ENCODE data around the gene ZNF592.
A peak's percentile ranks its signal among the peaks of the same experiment; 100 is the strongest.

The ZNF592 gene

DNA sequence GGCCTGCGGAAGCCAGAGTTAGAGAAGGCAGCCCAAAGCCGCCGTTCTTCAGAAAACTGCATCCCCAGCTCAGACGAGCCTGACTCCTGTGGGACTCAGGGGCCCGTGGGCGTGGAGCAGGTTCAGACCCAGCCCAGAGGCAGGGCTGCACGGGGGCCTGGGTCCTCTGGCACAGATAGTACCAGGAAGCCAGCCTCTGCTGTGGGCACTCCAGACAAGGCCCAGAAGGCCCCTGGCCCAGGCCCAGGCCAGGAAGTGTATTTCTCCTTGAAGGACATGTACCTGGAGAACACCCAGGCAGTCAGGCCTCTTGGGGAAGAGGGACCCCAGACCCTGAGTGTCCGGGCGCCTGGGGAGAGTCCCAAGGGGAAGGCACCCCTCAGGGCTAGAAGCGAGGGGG is 91.9 kb downstream of the ZNF592 start:
- Histone ChIP-seq H3K4me3 (ENCODE audit: low read depth, low read length) (no peak overlapping the region), H3K36me3 (ENCODE audit: control insufficient read depth in 2 of 2, insufficient read depth in 1 of 2, low read length in 2 of 2) (no peaks in the 10 kb centered on the region), H3K4me1 (ENCODE audit: control insufficient read depth, insufficient read depth, low read length) (no peaks in the 10 kb centered on the region), H3K27ac (ENCODE audit: extremely low read depth, low read depth, low read length) (no peak overlapping the region), H3K9me3 (ENCODE audit: control insufficient read depth, insufficient read depth, low read depth, low read length) (no peaks in the 10 kb centered on the region)
- TF ChIP-seq ZNF132 (tag by site-specific recombination; IDR thresholded peaks at IDR 0.05; ENCODE audit: borderline replicate concordance) (no peak), ZXDB (tag by site-specific recombination; IDR thresholded peaks at IDR 0.05) (no peak)
- TF ChIP-seq, protein P1, sequence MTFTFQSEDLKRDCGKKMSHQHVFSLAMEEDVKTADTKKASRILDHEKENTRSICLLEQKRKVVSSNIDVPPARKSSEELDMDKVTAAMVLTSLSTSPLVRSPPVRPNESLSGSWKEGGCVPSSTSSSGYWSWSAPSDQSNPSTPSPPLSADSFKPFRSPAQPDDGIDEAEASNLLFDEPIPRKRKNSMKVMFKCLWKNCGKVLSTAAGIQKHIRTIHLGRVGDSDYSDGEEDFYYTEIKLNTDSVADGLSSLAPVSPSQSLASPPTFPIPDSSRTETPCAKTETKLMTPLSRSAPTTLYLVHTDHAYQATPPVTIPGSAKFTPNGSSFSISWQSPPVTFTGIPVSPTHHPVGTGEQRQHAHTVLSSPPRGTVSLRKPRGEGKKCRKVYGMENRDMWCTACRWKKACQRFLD (tag by site-specific recombination; IDR thresholded peaks at IDR 0.05): no peak
- CTCF ChIA-PET: interaction anchor here (0.5 to 1.4 kb wide), 2 partner anchors 88 to 253 kb away, joined by 3 read pairs; no protein-coding TSS in a partner anchor
- POLR2A ChIA-PET: interaction anchor here (0.5 kb wide), 1 partner anchor 97 kb away, joined by 3 read pairs; no protein-coding TSS in a partner anchor

DNA sequence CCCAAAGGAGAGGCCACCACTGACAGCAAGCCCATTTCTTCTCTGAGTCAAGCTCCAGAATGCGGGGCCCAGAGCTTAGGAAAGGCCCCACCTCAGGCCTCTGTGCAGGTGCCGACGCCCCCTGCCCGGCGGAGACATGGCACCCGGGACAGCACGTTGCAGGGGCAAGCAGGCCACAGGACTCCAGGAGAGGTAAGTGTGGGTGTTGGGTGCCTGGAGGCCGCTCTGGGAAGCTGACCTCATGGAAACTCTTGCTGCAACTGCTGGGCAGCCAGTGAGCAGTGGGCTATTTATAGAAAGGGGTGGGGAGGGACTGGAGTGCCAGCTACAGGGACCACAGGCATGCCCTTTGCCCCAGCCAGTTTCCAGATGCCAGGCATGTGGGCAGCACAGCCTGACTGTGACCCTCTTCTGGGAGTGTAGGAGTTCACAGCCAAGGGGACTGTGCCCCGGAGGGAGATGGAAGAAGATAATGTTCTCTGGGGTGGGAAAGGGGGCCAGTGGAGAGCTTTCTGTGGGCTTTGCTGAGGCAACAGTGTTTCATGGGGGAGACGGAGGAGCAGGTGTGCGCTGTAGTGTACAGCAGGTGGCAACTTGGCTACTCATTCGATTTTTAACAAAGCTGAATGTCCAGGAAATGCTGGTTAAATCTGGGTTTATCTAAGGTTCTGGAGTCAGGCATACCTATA is 92.5 kb downstream of the ZNF592 start:
- Histone ChIP-seq H3K36me3 (ENCODE audit: control insufficient read depth in 2 of 2, insufficient read depth in 1 of 2, low read length in 2 of 2) (no peaks in the 10 kb centered on the region), H3K9me3 (ENCODE audit: control insufficient read depth, insufficient read depth, low read depth, low read length) (peaks cover under 1% of the 10 kb centered on the region; the same call in 1 of the 2 replicates), H3K27ac (ENCODE audit: extremely low read depth, low read depth, low read length) (no peak overlapping the region), H3K4me1 (ENCODE audit: control insufficient read depth, insufficient read depth, low read length) (no peaks in the 10 kb centered on the region), H3K4me3 (ENCODE audit: low read depth, low read length) (no peak overlapping the region)
- CTCF ChIA-PET: interaction anchor here (0.6 to 1.4 kb wide), 4 partner anchors 11 to 87 kb away, joined by 3 read pairs; no protein-coding TSS in a partner anchor
- POLR2A ChIA-PET: no interaction called here
- TF ChIP-seq EGR2 (tag by site-specific recombination; IDR thresholded peaks at IDR 0.05; ENCODE audit: low read depth) (peak; percentile 19; the same call in 1 of the 2 replicates), ZNF510 (tag by site-specific recombination; IDR thresholded peaks at IDR 0.05; ENCODE audit: insufficient replicate concordance) (no peak), GLIS2 (tag by site-specific recombination; IDR thresholded peaks at IDR 0.05) (peak; percentile 44; the same call in 1 of the 2 replicates), ZNF302 (tag by site-specific recombination; IDR thresholded peaks at IDR 0.05; ENCODE audit: low read depth) (no peak), ZSCAN30 (tag by site-specific recombination; IDR thresholded peaks at IDR 0.05) (no peak), ZNF426 (tag by site-specific recombination; IDR thresholded peaks at IDR 0.05) (no peak), ZNF19 (tag by site-specific recombination; IDR thresholded peaks at IDR 0.05; ENCODE audit: low read depth) (no peak), ZNF624 (tag by site-specific recombination; IDR thresholded peaks at IDR 0.05) (no peak), ZNF585B (tag by site-specific recombination; IDR thresholded peaks at IDR 0.05) (no peak), ZNF157 (tag by site-specific recombination; IDR thresholded peaks at IDR 0.05) (no peak), ZNF558 (tag by site-specific recombination; IDR thresholded peaks at IDR 0.05) (no peak), ZNF324 (tag by site-specific recombination; IDR thresholded peaks at IDR 0.05) (no peak), ZIC2 (tag by site-specific recombination; IDR thresholded peaks at IDR 0.05) (peak; percentile 27; the same call in 1 of the 2 replicates), HIC1 (tag by site-specific recombination; IDR thresholded peaks at IDR 0.05) (peak; percentile 16; the same call in 1 of the 2 replicates), ZEB2 (tag by site-specific recombination; IDR thresholded peaks at IDR 0.05) (no peak), IKZF3 (tag by site-specific recombination; IDR thresholded peaks at IDR 0.05) (no peak), ZBTB48 (tag by site-specific recombination; IDR thresholded peaks at IDR 0.05) (no peak), ZBTB21 (tag by site-specific recombination; IDR thresholded peaks at IDR 0.05) (0 out of 2 replicates have a peak, but pooled peaks have one; percentile 26)
- TF ChIP-seq, protein P2, sequence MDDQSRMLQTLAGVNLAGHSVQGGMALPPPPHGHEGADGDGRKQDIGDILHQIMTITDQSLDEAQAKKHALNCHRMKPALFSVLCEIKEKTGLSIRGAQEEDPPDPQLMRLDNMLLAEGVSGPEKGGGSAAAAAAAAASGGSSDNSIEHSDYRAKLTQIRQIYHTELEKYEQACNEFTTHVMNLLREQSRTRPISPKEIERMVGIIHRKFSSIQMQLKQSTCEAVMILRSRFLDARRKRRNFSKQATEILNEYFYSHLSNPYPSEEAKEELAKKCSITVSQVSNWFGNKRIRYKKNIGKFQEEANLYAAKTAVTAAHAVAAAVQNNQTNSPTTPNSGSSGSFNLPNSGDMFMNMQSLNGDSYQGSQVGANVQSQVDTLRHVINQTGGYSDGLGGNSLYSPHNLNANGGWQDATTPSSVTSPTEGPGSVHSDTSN (CRISPR knock-in tag; IDR thresholded peaks at IDR 0.05): no peak
- TF ChIP-seq, protein P3, sequence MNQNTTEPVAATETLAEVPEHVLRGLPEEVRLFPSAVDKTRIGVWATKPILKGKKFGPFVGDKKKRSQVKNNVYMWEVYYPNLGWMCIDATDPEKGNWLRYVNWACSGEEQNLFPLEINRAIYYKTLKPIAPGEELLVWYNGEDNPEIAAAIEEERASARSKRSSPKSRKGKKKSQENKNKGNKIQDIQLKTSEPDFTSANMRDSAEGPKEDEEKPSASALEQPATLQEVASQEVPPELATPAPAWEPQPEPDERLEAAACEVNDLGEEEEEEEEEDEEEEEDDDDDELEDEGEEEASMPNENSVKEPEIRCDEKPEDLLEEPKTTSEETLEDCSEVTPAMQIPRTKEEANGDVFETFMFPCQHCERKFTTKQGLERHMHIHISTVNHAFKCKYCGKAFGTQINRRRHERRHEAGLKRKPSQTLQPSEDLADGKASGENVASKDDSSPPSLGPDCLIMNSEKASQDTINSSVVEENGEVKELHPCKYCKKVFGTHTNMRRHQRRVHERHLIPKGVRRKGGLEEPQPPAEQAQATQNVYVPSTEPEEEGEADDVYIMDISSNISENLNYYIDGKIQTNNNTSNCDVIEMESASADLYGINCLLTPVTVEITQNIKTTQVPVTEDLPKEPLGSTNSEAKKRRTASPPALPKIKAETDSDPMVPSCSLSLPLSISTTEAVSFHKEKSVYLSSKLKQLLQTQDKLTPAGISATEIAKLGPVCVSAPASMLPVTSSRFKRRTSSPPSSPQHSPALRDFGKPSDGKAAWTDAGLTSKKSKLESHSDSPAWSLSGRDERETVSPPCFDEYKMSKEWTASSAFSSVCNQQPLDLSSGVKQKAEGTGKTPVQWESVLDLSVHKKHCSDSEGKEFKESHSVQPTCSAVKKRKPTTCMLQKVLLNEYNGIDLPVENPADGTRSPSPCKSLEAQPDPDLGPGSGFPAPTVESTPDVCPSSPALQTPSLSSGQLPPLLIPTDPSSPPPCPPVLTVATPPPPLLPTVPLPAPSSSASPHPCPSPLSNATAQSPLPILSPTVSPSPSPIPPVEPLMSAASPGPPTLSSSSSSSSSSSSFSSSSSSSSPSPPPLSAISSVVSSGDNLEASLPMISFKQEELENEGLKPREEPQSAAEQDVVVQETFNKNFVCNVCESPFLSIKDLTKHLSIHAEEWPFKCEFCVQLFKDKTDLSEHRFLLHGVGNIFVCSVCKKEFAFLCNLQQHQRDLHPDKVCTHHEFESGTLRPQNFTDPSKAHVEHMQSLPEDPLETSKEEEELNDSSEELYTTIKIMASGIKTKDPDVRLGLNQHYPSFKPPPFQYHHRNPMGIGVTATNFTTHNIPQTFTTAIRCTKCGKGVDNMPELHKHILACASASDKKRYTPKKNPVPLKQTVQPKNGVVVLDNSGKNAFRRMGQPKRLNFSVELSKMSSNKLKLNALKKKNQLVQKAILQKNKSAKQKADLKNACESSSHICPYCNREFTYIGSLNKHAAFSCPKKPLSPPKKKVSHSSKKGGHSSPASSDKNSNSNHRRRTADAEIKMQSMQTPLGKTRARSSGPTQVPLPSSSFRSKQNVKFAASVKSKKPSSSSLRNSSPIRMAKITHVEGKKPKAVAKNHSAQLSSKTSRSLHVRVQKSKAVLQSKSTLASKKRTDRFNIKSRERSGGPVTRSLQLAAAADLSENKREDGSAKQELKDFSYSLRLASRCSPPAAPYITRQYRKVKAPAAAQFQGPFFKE (tag by site-specific recombination; IDR thresholded peaks at IDR 0.05; ENCODE audit: borderline replicate concordance): no peak
